B cell (primary cell): Measurements from ENCODE around the gene NFIC. TPM values are rescaled to one million over a fixed set of nuclear protein-coding genes. Genes with fewer than 3 reads are reported as not detected.

Experiments
- ATAC-seq: fragments of 200-7000 bp; cut with Tn5 transposase; one replicate; pipeline ENCODE4 v1.10.0; 2021; ENCODE audit warnings: low read depth, mild to moderate bottlenecking, moderate number of reproducible peaks, moderate library complexity
- CTCF ChIA-PET: fragments of 350-600 bp; sonication (Branson Sonifier 250); formaldehyde crosslinking; loops from one replicate; lab custom pipeline; 2021; ENCODE audit warnings: antibody characterized with exemption, inconsistent platforms; lab: Charles Lee
- POLR2A ChIA-PET: fragments of 350-600 bp; sonication (Branson Sonifier 250); formaldehyde crosslinking; loops from one replicate; lab custom pipeline; 2021; ENCODE audit warnings: antibody characterized with exemption; lab: Charles Lee
- DNase-seq: peaks from one replicate; pipeline ENCODE4 v3.0.0; 2013
- H2AFZ ChIP-seq: 2 replicates; pipeline ENCODE4 v1.6.1; 2012; ENCODE audit warnings: mild to moderate bottlenecking, low read depth, low read length; ENCODE audit not compliant: insufficient read depth, poor library complexity, severe bottlenecking
- H3K27ac ChIP-seq, 2 donors: 1 replicate in 1 of 2; 2 replicates in 1 of 2; pipeline ENCODE4 v1.5.1; 2012 to 2013; ENCODE audit warnings: low read length in 2 of 2, mild to moderate bottlenecking in 2 of 2, moderate library complexity in 1 of 2
- H3K27me3 ChIP-seq, 4 experiments: fragments of 200-600 bp in 1 of 4; sonication (generic) in 1 of 4; replicated peaks in 1 of 4; 1 replicate in 2 of 4; 2 replicates in 2 of 4; pipeline versions ENCODE4 v1.6.1 to v1.7.0; 2013 to 2016; ENCODE audit warnings: low read length in 3 of 4, mild to moderate bottlenecking in 2 of 4, mixed read lengths in 1 of 4, moderate library complexity in 1 of 4; ENCODE audit not compliant: insufficient read depth in 4 of 4, control insufficient read depth in 3 of 4; ENCODE audit errors: control extremely low read depth in 1 of 4
- H3K36me3 ChIP-seq, 2 experiments: replicated peaks in 1 of 2; 1 replicate in 1 of 2; 2 replicates in 1 of 2; pipeline versions ENCODE4 v1.6.1 to v1.7.1; 2013; ENCODE audit warnings: low read length in 1 of 2; ENCODE audit not compliant: insufficient read depth in 2 of 2, control insufficient read depth in 1 of 2; ENCODE audit errors: control extremely low read depth in 1 of 2, extremely low read depth in 1 of 2
- H3K4me1 ChIP-seq, 2 donors: fragments of 200-600 bp in 1 of 2; sonication (generic) in 1 of 2; 1 replicate in 1 of 2; 2 replicates in 1 of 2; pipeline versions ENCODE4 v1.5.1 to v1.6.1; 2013 to 2017; ENCODE audit warnings: low read length in 2 of 2; ENCODE audit not compliant: control insufficient read depth in 2 of 2, insufficient read depth in 2 of 2
- H3K4me2 ChIP-seq: replicated peaks from 2 replicates; pipeline ENCODE3; 2012; ENCODE audit warnings: mild to moderate bottlenecking, low read depth, low read length; ENCODE audit not compliant: poor library complexity, severe bottlenecking
- H3K4me3 ChIP-seq, 5 experiments: fragments of 200-600 bp in 1 of 5; sonication (generic) in 1 of 5; 1 replicate in 3 of 5; 2 replicates in 2 of 5; pipeline versions ENCODE4 v1.5.1 to v1.7.0; 2011 to 2016; ENCODE audit warnings: low read length in 4 of 5, mild to moderate bottlenecking in 4 of 5, low read depth in 2 of 5, control low read depth in 1 of 5, moderate library complexity in 1 of 5; ENCODE audit not compliant: insufficient read depth in 1 of 5; ENCODE audit errors: control extremely low read depth in 1 of 5, extremely low read depth in 1 of 5
- H3K79me2 ChIP-seq: fragments of 200-600 bp; sonication (generic); one replicate; pipeline ENCODE4 v1.6.0; 2016; ENCODE audit warnings: low read length; ENCODE audit not compliant: control insufficient read depth, insufficient read depth
- H3K9ac ChIP-seq: fragments of 200-600 bp; sonication (generic); 2 replicates; pipeline ENCODE4 v1.6.1; 2017; ENCODE audit warnings: mild to moderate bottlenecking, low read length, moderate library complexity
- H3K9me3 ChIP-seq, 3 donors: one replicate each; pipeline versions ENCODE4 v1.6.1 to v1.7.1; 2013; ENCODE audit warnings: low read length in 2 of 3; ENCODE audit not compliant: control insufficient read depth in 2 of 3, insufficient read depth in 1 of 3; ENCODE audit errors: control extremely low read depth in 1 of 3
- H4K20me1 ChIP-seq: 2 replicates; pipeline ENCODE4 v1.6.0; 2012; ENCODE audit warnings: mild to moderate bottlenecking, low read length; ENCODE audit not compliant: insufficient read depth, control insufficient read depth, poor library complexity, severe bottlenecking
- H3K27ac Mint-ChIP-seq: one replicate; pipeline ENCODE4 v1.8.0; 2021; ENCODE audit warnings: mixed read lengths
- H3K27me3 Mint-ChIP-seq: one replicate; pipeline ENCODE4 v1.8.0; 2021; ENCODE audit warnings: mixed read lengths
- H3K4me1 Mint-ChIP-seq: one replicate; pipeline ENCODE4 v1.8.0; 2021; ENCODE audit warnings: mixed read lengths
- H3K4me3 Mint-ChIP-seq: one replicate; pipeline ENCODE4 v1.8.0; 2021; ENCODE audit warnings: mixed read lengths
- H3K9me3 Mint-ChIP-seq: one replicate; pipeline ENCODE4 v1.8.0; 2022; ENCODE audit warnings: mixed read lengths; ENCODE audit not compliant: insufficient read depth
- CTCF ChIP-seq: fragments of 200-600 bp; IDR thresholded peaks from one replicate; pipeline ENCODE4 v1.8.0; 2022; ENCODE audit warnings: antibody characterized with exemption, mild to moderate bottlenecking
- EZH2 ChIP-seq: IDR thresholded peaks from 2 replicates; pipeline ENCODE4 v1.6.1; 2012; ENCODE audit warnings: borderline replicate concordance, low read depth, mild to moderate bottlenecking, moderate library complexity, low read length; ENCODE audit not compliant: insufficient read depth, poor library complexity, severe bottlenecking
- WGBS: methylation state at CpG from one replicate; pipeline ENCODE4 v1.1.5; 2013; ENCODE audit warnings: missing lambda C conversion rate; ENCODE audit not compliant: insufficient coverage; 5-methylcytosine and 5-hydroxymethylcytosine counted together
- intact Hi-C: fragments of 100-400 bp; cut with micrococcal nuclease; formaldehyde crosslinking; loops from one replicate; pipeline ENCODE4 v1.10.0; 2022
- polyA plus RNA-seq: library from polyadenylated mRNA; depleted of rRNA; stranded (reverse); fragments of >200 nt; gene quantifications from 2 replicates; pipeline ENCODE4 v1.2.3, GENCODE V29; 2012
- total RNA-seq, 2 donors: library from RNA; stranded (reverse); fragments of 120-200 nt in 1 of 2; gene quantifications; 1 replicate in 1 of 2; 2 replicates in 1 of 2; pipeline versions ENCODE4 v1.2.3 to v1.2.4, GENCODE V29; 2013 to 2022

Gene NFIC
- total and polyA plus RNA-seq, 2 donors (not counting 1 experiment from before 2014, with no cell fraction given), result 3.8 to 23.6 TPM

GRCh38 chr19:3464587-3465235 lies 98.3 kb downstream of the NFIC start:
- DNase-seq (no peak), ATAC-seq (no peak)
- Histone ChIP-seq H3K9me3 (peaks cover 0 to 11% (median 3%) of the 10 kb centered on the region in 3 donors), H3K79me2 (no peaks in the 10 kb centered on the region), H3K4me2 (no peak overlapping the region), H4K20me1 (no peaks in the 10 kb centered on the region), H3K4me1 (no peaks in the 10 kb centered on the region), H3K27me3 (no peaks in the 10 kb centered on the region), H3K27ac (no peak overlapping the region), H3K36me3 (no peaks in the 10 kb centered on the region), H2AFZ (no peak overlapping the region), H3K4me3 (no peak overlapping the region), H3K9ac (no peak overlapping the region)
- intact Hi-C loops, result no loop called here
- peaks cover 3% of the 10 kb centered on the region for H3K9me3 Mint-ChIP-seq
- no peak overlapping the region for H3K4me3 Mint-ChIP-seq
- TF ChIP-seq CTCF (no peak), EZH2 (no peak)
- ChIA-PET CTCF (interaction anchor here (0.7 kb wide), 2 partner anchors 157 to 206 kb away, joined by 3 to 4 read pairs; no protein-coding TSS in a partner anchor), POLR2A (no interaction called here)
- no peak overlapping the region for H3K27ac Mint-ChIP-seq
- WGBS, result 94% methylated on average over 18 of the region's 31 CpGs
- H3K27me3 Mint-ChIP-seq, result no peaks in the 10 kb centered on the region
- H3K4me1 Mint-ChIP-seq, result no peaks in the 10 kb centered on the region

- Histone ChIP-seq H3K4me1 (no peaks in the 10 kb centered on the region), H3K4me2 (no peak overlapping the region), H3K27ac (no peak overlapping the region), H3K9me3 (peaks cover 0 to 11% (median 3%) of the 10 kb centered on the region in 3 donors), H3K79me2 (no peaks in the 10 kb centered on the region), H2AFZ (no peak overlapping the region), H4K20me1 (no peaks in the 10 kb centered on the region), H3K9ac (no peak overlapping the region), H3K4me3 (no peak overlapping the region), H3K36me3 (no peaks in the 10 kb centered on the region), H3K27me3 (no peaks in the 10 kb centered on the region)
- Mint-ChIP-seq H3K4me1 (no peaks in the 10 kb centered on the region), H3K27me3 (peaks cover 1% of the 10 kb centered on the region), H3K9me3 (peaks cover 3% of the 10 kb centered on the region), H3K27ac (no peak overlapping the region), H3K4me3 (no peak overlapping the region)
- no peak for TF ChIP-seq EZH2
- TF ChIP-seq CTCF, result no peak
- 98% methylated on average over 7 of the region's 7 CpGs for WGBS
- ChIA-PET POLR2A (no interaction called here), CTCF (no interaction called here)
- ATAC-seq (no peak), DNase-seq (no peak)
- intact Hi-C loops, result no loop called here
Observed at GRCh38 chr19:3465552-3465951, 99.2 kb downstream of the NFIC start.
